ENCODE data around the gene ITGB3. TPM values are rescaled to one million over a fixed set of nuclear protein-coding genes. Genes with fewer than 3 reads are reported as not detected.

The ITGB3 gene
- total RNA-seq, 4 donors from 2014 or later, result 7.9 to 26.3 (median 8.6) TPM

DNA sequence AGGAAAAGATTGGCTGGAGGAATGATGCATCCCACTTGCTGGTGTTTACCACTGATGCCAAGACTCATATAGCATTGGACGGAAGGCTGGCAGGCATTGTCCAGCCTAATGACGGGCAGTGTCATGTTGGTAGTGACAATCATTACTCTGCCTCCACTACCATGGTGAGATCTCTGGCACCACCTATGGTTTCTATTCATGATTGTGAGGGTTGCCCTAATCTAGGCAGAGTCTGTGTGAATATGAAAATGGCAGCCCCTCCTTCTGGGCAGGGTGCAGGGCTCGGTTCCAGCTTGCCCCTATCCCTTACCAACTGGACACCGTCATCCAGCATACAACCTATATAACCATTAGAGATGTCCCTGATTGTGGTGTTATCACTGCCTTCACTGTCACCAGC lies 33.4 kb downstream of the ITGB3 start:
- no peak for DNase-seq
- no peak overlapping the region for H3K27ac ChIP-seq
- TF ChIP-seq POLR2A (IDR thresholded peaks at IDR 0.05) (no peak), POLR2AphosphoS5 (IDR thresholded peaks at IDR 0.05) (no peak), EP300 (IDR thresholded peaks at IDR 0.05; ENCODE audit: low read depth) (no peak)
- TF ChIP-seq, protein P1, sequence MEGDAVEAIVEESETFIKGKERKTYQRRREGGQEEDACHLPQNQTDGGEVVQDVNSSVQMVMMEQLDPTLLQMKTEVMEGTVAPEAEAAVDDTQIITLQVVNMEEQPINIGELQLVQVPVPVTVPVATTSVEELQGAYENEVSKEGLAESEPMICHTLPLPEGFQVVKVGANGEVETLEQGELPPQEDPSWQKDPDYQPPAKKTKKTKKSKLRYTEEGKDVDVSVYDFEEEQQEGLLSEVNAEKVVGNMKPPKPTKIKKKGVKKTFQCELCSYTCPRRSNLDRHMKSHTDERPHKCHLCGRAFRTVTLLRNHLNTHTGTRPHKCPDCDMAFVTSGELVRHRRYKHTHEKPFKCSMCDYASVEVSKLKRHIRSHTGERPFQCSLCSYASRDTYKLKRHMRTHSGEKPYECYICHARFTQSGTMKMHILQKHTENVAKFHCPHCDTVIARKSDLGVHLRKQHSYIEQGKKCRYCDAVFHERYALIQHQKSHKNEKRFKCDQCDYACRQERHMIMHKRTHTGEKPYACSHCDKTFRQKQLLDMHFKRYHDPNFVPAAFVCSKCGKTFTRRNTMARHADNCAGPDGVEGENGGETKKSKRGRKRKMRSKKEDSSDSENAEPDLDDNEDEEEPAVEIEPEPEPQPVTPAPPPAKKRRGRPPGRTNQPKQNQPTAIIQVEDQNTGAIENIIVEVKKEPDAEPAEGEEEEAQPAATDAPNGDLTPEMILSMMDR (IDR thresholded peaks at IDR 0.05), result no peak
- intact Hi-C loops (cut with DNase I; ENCODE audit: low total_unique reads) (no loop called here), in situ Hi-C loops (cut with MboI; ENCODE audit: low pct_ligation_motif_present in 1 of 4, low pct_unique_long_range_greater_than_20kb in 1 of 4, low sequenced_read_pairs in 3 of 4) (no loop called here)
- 81% methylated on average over 4 of the region's 4 CpGs; no CpG with 5 or more reads in 1 of the 2 donors for WGBS, 2 donors (ENCODE audit: low coverage in 1 of 2)
- H3K27me3 ChIP-seq, result no peaks in the 10 kb centered on the region
- peaks cover 0 to 5% (median 0%) of the 10 kb centered on the region in 4 donors for H3K4me1 ChIP-seq
- no peak overlapping the region for H3K4me3 ChIP-seq
- peaks cover 0 to 4% (median 0%) of the 10 kb centered on the region in 4 donors for H3K36me3 ChIP-seq
- no peaks in the 10 kb centered on the region for H3K9me3 ChIP-seq

DNA sequence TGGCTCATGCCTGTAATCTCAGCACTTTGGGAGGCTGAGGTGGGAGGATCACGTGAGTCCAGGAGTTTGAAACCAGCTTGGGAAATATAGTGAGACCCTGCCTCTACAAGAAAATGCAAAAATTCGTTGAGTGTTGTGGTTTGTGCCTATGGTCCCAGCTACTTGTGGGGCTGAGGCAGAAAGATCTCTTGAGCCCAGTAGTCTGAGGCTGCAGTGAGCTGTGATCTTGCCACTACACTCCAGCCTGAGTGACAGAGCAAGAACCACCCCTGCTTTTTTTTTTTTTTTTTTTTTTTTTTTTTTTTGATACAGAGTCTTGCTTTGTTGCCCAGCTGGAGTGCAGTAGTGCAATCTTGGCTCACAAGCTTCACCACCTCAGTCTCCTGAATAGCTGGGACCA lies 34.0 kb downstream of the ITGB3 start:
- intact Hi-C loops (cut with DNase I; ENCODE audit: low total_unique reads), result no loop called here
- Histone ChIP-seq H3K36me3 (peaks cover 0 to 4% (median 0%) of the 10 kb centered on the region in 4 donors), H3K9me3 (no peaks in the 10 kb centered on the region), H3K27me3 (no peaks in the 10 kb centered on the region), H3K4me1 (peaks cover 0 to 5% (median 0%) of the 10 kb centered on the region in 4 donors), H3K4me3 (no peak overlapping the region), H3K27ac (no peak overlapping the region)
- in situ Hi-C loops (cut with MboI; ENCODE audit: low pct_ligation_motif_present in 1 of 4, low pct_unique_long_range_greater_than_20kb in 1 of 4, low sequenced_read_pairs in 3 of 4), result no loop called here
- no peak for DNase-seq
- 74 to 80% methylated on average over 1 to 2 of the region's 2 CpGs for WGBS, 2 donors (ENCODE audit: low coverage in 1 of 2)
- TF ChIP-seq POLR2A (IDR thresholded peaks at IDR 0.05) (no peak), EP300 (IDR thresholded peaks at IDR 0.05; ENCODE audit: low read depth) (no peak), POLR2AphosphoS5 (IDR thresholded peaks at IDR 0.05) (no peak)
- TF ChIP-seq, protein P1 (IDR thresholded peaks at IDR 0.05), result no peak

DNA sequence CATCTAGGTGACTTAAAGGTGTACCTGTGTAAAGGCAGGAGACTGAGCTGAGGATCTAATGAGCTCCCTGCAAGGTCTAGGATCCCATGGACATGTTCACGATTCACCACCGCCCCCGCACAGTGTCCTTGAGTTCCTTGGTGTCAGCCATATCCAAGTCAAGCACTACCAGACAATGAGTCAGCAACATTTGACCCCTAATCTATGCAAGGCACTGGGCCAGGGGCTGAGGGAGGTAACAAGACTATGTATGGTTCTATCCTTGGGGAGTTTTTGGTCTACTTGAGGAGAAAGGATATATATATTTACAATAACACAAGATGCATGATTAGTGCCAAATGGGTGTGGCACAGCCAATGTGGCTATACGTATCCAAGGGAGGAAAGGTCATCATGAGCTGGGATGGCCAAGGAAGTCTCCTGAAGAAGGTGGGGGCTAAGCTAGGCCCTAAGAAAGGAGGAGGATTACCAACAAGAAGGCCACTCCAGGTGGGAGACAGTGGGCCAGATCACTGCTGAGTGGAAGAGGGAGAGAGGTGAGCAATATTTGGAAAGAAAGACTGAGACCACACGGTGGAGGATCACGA lies 35.0 kb downstream of the ITGB3 start:
- Histone ChIP-seq H3K4me1 (peaks cover 0 to 5% (median 0%) of the 10 kb centered on the region in 4 donors), H3K27ac (no peak overlapping the region), H3K36me3 (peaks cover 0 to 4% (median 0%) of the 10 kb centered on the region in 4 donors), H3K9me3 (no peaks in the 10 kb centered on the region), H3K27me3 (no peaks in the 10 kb centered on the region), H3K4me3 (no peak overlapping the region)
- intact Hi-C loops (cut with DNase I; ENCODE audit: low total_unique reads) (no loop called here), in situ Hi-C loops (cut with MboI; ENCODE audit: low pct_ligation_motif_present in 1 of 4, low pct_unique_long_range_greater_than_20kb in 1 of 4, low sequenced_read_pairs in 3 of 4) (no loop called here)
- TF ChIP-seq, protein P1 (IDR thresholded peaks at IDR 0.05), result no peak
- TF ChIP-seq POLR2AphosphoS5 (IDR thresholded peaks at IDR 0.05) (no peak), EP300 (IDR thresholded peaks at IDR 0.05; ENCODE audit: low read depth) (no peak), POLR2A (IDR thresholded peaks at IDR 0.05) (no peak)
- DNase-seq, result no peak
- WGBS, 2 donors (ENCODE audit: low coverage in 1 of 2), result 82 to 83% methylated on average over 3 to 6 of the region's 6 CpGs

DNA sequence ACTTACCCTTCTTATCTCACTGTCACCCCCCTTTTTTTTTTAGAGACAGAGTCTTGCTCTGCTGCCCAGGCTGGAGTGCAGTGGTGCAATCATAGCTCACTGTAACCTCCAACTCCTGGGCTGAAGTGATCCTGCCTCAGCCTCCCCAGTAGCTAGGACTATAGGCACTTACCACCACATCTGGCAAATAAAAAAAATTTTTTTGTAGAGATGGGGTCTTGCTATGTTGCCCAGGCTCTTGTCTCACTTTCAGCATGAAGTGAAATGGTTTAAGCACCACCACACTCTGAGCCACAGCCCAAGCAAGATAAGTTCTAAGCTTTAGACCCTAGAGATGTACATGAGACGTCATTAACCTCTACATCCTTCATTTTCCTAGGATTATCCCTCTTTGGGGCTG lies 35.7 kb downstream of the ITGB3 start:
- peaks cover 0 to 4% (median 0%) of the 10 kb centered on the region in 4 donors for H3K36me3 ChIP-seq
- TF ChIP-seq POLR2A (IDR thresholded peaks at IDR 0.05) (no peak), EP300 (IDR thresholded peaks at IDR 0.05; ENCODE audit: low read depth) (no peak), POLR2AphosphoS5 (IDR thresholded peaks at IDR 0.05) (no peak)
- TF ChIP-seq, protein P1 (IDR thresholded peaks at IDR 0.05), result no peak

More for the DNA sequence above, 35.7 kb downstream of the ITGB3 start:
- WGBS, 2 donors (ENCODE audit: low coverage in 1 of 2), result 82 to 100% methylated on average over 1 of the region's 1 CpG
- intact Hi-C loops (cut with DNase I; ENCODE audit: low total_unique reads) (no loop called here), in situ Hi-C loops (cut with MboI; ENCODE audit: low pct_ligation_motif_present in 1 of 4, low pct_unique_long_range_greater_than_20kb in 1 of 4, low sequenced_read_pairs in 3 of 4) (no loop called here)
- H3K4me1 ChIP-seq, result peaks cover 0 to 8% (median 0%) of the 10 kb centered on the region in 4 donors
- DNase-seq, result no peak
- H3K27ac ChIP-seq, result no peak overlapping the region
- no peaks in the 10 kb centered on the region for H3K27me3 ChIP-seq
- no peaks in the 10 kb centered on the region for H3K9me3 ChIP-seq
- H3K4me3 ChIP-seq, result no peak overlapping the region
